HG03457 (cell line): ENCODE data around the gene MORN5.
"Not testable (repeated sequence)": the region's sequence is repeated elsewhere in the genome, so short reads cannot be mapped to it uniquely, and the experiment has no call there.

Experiments used
- ATAC-seq: cut with Tn5 transposase; IDR thresholded peaks from one replicate; pipeline ENCODE4 v1.9.1; 2021; ENCODE audit warnings: moderate number of reproducible peaks; ENCODE audit not compliant: unreplicated experiment

MORN5 gene

GRCh38 chr9:122159026-122159924 lies at the start of gene MORN5, which contains the start of gene NDUFA8:
MORN5 (plus strand) TSS chr9:122159908; CDS start chr9:122159973, 65 bp downstream.
NDUFA8 (minus strand) TSS chr9:122159779; CDS start chr9:122159677, 102 bp downstream.
- peak; percentile 80 for ATAC-seq

GRCh38 chr9:122110100-122110833 lies 49.4 kb upstream of the MORN5 start:
- no peak for ATAC-seq

GRCh38 chr9:122111413-122112085 lies 48.2 kb upstream of the MORN5 start:
- ATAC-seq: no peak

GRCh38 chr9:122112238-122112637 lies 47.5 kb upstream of the MORN5 start:
- ATAC-seq: no peak

GRCh38 chr9:122113574-122113973 lies 46.1 kb upstream of the MORN5 start:
- ATAC-seq: no peak

GRCh38 chr9:122115176-122116035 lies 44.3 kb upstream of the MORN5 start:
- no peak for ATAC-seq

GRCh38 chr9:122116040-122116439 lies 43.7 kb upstream of the MORN5 start:
- no peak for ATAC-seq

- ATAC-seq: no peak
Observed at GRCh38 chr9:122116448-122117173, 43.1 kb upstream of the MORN5 start.

GRCh38 chr9:122117241-122117640 lies 42.5 kb upstream of the MORN5 start:
- not testable (repeated sequence) for ATAC-seq

GRCh38 chr9:122118343-122119165 lies 41.2 kb upstream of the MORN5 start:
- ATAC-seq: no peak

- ATAC-seq: no peak
Observed at GRCh38 chr9:122119166-122119521, 40.6 kb upstream of the MORN5 start.

- ATAC-seq: no peak
Observed at GRCh38 chr9:122119721-122120120, 40.0 kb upstream of the MORN5 start.

GRCh38 chr9:122120316-122121071 lies 39.2 kb upstream of the MORN5 start:
- no peak for ATAC-seq

GRCh38 chr9:122121391-122121790 lies 38.3 kb upstream of the MORN5 start:
- no peak for ATAC-seq

GRCh38 chr9:122121931-122122330 lies 37.8 kb upstream of the MORN5 start:
- no peak for ATAC-seq

GRCh38 chr9:122122468-122122867 lies 37.2 kb upstream of the MORN5 start:
- no peak for ATAC-seq

GRCh38 chr9:122122903-122123632 lies 36.6 kb upstream of the MORN5 start:
- ATAC-seq: no peak

- no peak for ATAC-seq
Observed at GRCh38 chr9:122124048-122124447, 35.7 kb upstream of the MORN5 start.
